HEK293 (cell line): ENCODE results near the gene SLC35C1.

Experiments used
- ZNF76 ChIP-seq: fragments of 450-650 bp; formaldehyde crosslinking; IDR thresholded peaks from 2 replicates; pipeline ENCODE4; 2016; ENCODE audit warnings: low read depth, missing biosample characterization, missing genetic modification characterization, borderline replicate concordance
- TF ChIP-seq, protein P1 (sequence below): fragments of 450-650 bp; formaldehyde crosslinking; IDR thresholded peaks from 2 replicates; pipeline ENCODE4 v1.5.1; 2016; ENCODE audit warnings: missing biosample characterization, missing genetic modification characterization

DNA sequence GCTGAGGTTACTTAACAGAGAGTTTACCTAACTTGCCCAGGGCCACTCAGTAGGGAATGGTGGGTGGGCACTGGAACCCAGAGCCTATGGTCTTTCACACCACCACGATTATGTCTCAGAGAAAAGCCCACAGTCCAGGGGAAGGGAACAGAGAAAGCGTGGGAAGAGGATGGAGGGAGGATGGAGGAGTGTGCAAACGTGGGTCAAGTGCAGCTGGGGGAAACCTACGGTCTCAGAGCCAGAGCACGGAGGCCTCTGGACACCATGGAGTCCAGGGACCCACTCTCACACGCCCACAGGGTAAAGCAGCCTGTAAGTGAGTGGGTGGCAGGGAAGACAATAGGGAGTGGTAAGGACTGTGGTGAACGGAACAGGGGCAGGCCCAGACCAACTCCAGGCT, 47.3 kb upstream of the SLC35C1 start:
- TF ChIP-seq, protein P1, sequence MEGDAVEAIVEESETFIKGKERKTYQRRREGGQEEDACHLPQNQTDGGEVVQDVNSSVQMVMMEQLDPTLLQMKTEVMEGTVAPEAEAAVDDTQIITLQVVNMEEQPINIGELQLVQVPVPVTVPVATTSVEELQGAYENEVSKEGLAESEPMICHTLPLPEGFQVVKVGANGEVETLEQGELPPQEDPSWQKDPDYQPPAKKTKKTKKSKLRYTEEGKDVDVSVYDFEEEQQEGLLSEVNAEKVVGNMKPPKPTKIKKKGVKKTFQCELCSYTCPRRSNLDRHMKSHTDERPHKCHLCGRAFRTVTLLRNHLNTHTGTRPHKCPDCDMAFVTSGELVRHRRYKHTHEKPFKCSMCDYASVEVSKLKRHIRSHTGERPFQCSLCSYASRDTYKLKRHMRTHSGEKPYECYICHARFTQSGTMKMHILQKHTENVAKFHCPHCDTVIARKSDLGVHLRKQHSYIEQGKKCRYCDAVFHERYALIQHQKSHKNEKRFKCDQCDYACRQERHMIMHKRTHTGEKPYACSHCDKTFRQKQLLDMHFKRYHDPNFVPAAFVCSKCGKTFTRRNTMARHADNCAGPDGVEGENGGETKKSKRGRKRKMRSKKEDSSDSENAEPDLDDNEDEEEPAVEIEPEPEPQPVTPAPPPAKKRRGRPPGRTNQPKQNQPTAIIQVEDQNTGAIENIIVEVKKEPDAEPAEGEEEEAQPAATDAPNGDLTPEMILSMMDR (tag by site-specific recombination): no peak
- no peak for TF ChIP-seq ZNF76 (tag by site-specific recombination)
